GM21526 (cell line): Measurements from ENCODE around the gene PRKX.
"Not testable (repeated sequence)": the region's sequence is repeated elsewhere in the genome, so short reads cannot be mapped to it uniquely, and the experiment has no call there.

Experiments
- ATAC-seq: cut with Tn5 transposase; IDR thresholded peaks from one replicate; pipeline ENCODE4 v1.9.1; 2021; ENCODE audit warnings: moderate library complexity; ENCODE audit not compliant: unreplicated experiment, low FRiP score

The PRKX gene

GRCh38 chrX:3663576-3664250 is 49.7 kb downstream of the PRKX start:
- peak; percentile 61 for ATAC-seq

DNA sequence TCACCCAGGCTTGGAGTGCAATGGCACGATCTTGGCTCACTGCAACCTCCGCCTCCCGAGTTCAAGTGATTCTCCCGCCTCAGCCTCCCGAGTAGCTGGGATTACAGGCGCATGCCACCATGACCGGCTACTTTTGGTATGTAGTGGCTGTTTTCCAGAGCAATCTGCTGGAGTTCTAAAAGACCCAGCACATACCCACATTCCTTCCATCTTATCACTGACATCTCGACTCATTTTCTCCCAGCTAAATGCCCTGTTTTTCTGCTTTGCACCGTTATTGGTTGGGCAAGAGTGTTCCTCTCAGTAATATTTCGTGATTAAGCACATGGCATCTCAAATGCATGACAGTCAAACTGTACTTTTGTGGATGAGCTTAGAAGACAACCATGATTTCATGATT is 53.7 kb downstream of the PRKX start:
- ATAC-seq, result no peak

- no peak for ATAC-seq
Observed at GRCh38 chrX:3655181-3655580, 58.3 kb downstream of the PRKX start.

GRCh38 chrX:3653111-3653510 is 60.3 kb downstream of the PRKX start:
- ATAC-seq, result no peak

DNA sequence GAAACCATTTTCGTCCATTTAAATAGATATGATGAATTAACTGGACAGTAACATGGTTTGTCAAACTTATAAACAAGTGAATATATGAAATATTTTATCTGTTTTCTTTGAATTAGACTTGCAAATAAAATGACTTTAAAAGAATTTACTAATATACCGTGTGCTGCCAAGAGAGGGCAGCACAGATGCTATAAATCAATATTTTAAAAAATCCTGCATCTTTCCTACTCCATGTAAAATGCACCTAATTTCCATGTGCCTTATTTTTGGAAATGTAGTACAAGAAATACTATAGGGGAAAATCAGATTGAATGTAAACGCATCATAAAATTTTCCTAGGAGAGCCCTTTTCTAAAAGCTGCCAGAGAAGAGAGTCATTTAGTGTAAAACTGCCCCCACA is 62.2 kb downstream of the PRKX start:
- no peak for ATAC-seq

GRCh38 chrX:3648084-3648483 is 65.4 kb downstream of the PRKX start:
- ATAC-seq, result no peak

DNA sequence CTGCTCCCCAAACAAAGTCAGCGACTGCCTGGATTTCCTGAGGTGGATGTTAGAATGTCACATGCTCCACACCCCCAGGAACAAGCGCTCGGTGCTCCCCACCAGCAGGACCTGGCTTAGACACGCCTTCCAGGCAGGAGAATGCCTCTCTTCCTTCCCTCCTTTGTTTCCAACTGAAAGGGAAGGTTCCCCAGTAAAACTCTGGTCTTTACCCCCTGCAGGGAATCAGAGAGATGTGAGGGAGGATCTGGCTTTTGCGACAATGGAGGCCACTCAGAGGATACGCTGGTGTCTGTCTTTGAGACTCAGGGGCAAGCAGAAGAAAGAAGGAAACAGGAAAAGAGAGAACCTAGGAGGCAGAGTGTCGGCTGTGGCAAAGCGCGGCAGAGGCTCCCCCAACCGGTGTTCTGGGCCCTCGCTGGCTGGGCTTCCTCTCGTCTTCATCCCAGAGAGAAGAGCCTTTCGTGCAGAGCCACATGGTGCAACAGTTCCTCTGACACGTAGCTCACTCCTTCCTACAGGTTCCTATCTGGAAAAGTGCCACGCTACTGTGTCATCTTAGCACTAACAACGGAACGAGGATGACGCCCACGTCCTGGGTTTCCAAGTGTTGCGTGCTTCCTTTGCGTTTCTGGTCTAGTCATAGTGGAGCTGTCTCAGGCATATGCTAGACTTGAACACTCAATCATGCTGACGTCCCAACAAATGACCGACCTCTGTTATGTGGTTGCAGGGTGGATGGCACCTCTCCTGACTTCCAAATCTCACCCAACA is 73.4 kb downstream of the PRKX start:
- not testable (repeated sequence) for ATAC-seq

- no peak for ATAC-seq
Observed at GRCh38 chrX:3639236-3639635, 74.2 kb downstream of the PRKX start.

- peak; percentile 85 for ATAC-seq
Observed at GRCh38 chrX:3638280-3638873, 75.1 kb downstream of the PRKX start.

GRCh38 chrX:3636803-3637202 is 76.6 kb downstream of the PRKX start:
- no peak for ATAC-seq

DNA sequence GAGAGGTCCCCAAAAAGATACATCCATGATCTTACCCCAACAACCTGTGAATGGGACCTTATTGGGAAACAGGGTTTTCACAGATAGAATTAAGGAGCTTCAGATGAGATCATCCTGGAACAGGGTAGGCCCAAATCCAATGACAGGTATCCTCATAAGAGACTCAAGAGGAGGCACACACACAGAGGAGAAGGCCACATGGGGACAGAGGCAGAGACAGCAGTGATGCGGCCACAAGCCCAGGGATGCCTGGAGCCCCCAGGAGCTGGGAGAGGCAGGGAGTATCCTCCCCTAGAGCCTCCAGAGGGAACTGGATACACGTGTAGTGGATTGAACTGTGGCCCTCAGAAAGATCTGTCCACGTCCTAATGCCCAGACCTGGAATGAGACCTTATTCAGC is 82.3 kb downstream of the PRKX start:
- no peak for ATAC-seq

DNA sequence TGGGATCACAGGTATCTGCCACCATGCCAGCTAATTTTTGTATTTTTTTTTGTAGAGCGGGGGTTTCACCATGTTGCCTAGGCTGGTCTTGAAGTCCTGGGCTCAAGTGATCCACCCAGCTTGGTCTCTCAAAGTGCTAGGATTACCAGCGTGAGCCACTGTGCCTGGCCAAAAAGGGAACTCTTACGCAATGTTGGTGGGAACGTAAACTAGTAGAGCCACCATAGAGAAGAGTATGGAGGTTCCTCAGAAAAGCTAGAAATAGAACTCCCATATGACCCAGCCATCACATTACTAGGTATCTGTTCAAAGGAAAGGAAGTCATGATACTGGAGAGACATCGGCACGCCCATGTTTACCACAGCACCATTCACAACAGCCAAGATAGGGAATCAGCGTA is 85.9 kb downstream of the PRKX start:
- ATAC-seq, result no peak

GRCh38 chrX:3621414-3621813 is 92.0 kb downstream of the PRKX start:
- ATAC-seq, result no peak

GRCh38 chrX:3611744-3612143 is 101.7 kb downstream of the PRKX start:
- not testable (repeated sequence) for ATAC-seq

GRCh38 chrX:3609810-3610209 is 103.6 kb downstream of the PRKX start:
- ATAC-seq, result no peak

- no peak for ATAC-seq
Observed at GRCh38 chrX:3603026-3603661, 110.3 kb downstream of the PRKX start.

- no peak for ATAC-seq
Observed at GRCh38 chrX:3599802-3600430, 113.5 kb downstream of the PRKX start.

GRCh38 chrX:3598709-3599108 is 114.7 kb downstream of the PRKX start:
- ATAC-seq, result no peak

GRCh38 chrX:3598046-3598605 is 115.3 kb downstream of the PRKX start:
- ATAC-seq, result no peak

DNA sequence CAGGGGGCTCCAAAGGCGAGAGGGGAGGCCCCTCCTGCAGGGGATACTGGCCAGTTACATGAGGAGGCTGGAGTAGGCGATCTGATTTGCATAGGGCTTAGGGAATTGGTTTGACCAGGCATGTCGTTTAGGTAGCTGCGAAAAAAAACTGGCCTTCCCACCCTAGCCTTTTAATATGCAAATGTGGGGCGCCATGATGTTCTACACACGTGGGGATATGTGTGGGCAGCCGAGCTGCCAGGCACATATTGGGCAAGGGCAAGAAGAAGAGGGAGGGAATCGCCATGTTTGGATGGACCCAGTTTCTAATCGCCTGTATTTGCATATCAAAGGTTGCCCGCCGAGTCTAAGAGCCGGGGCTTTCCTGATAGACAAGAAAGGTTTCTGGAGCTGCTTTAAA is 121.3 kb downstream of the PRKX start:
- ATAC-seq, result no peak

DNA sequence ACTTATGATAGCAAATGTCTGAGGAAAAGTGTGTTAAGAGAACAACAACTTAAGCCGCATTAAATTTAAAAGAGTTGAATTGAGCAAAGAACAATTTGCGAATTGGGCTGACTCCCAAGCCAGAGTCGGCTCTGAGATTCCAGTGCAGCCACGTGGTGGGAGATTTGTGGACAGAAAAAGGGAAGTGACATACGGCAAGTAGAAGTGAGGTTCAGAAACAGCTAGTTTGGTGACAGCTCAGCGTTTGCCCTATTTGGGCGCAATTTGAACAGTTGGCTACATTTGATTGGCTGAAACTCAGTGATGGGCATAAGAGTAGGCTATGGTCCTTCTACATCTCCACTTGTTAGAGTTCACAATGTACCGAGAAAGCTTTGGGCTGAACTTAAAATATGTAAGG is 124.0 kb downstream of the PRKX start:
- ATAC-seq, result no peak
